ENCODE results near the gene TEX12. TPM values are rescaled to one million over a fixed set of nuclear protein-coding genes. Genes with fewer than 3 reads are reported as not detected.
A peak's percentile ranks its signal among the peaks of the same experiment; 100 is the strongest.

TEX12 gene
- total RNA-seq, 1 donor from 2014 or later = 0.20 TPM

DNA sequence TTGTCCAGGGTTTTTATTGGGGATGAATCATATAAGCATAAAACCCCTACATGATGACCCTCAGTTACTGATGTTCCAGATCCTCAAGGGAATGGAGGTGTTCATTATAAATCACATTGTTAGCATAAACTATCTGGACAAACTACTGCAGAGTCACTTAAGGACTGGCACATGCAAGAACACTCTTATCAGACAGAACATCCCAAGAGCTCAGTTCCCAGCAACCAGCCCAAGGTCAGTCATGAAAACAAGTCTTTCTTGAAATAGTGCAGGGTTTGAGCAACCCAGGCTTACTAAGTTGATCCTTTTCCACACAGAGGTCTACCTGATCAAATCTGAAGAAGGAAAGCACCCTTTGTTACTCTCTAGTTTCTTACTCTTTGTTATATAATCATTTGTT is 45.5 kb downstream of the TEX12 start:
- DNase-seq = no peak

DNA sequence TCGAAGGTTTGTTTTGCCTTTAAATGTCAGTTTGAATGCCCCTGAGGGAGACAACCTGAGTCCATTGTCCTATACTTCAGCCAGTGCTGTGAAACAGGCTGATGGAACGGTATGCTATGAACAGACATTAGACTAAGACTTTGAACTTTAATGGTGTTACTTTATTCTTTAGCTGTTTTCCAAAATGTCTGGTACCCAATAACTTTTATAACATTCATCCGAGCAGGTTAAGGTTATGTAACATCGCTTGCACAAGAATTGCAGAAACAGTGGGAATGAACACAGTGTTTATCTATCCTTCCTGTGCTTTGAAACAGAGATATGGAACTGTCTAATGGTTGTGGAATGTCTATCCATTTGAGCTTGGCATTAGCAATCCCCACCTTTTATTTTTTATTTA is 46.6 kb downstream of the TEX12 start:
- DNase-seq = no peak

DNA sequence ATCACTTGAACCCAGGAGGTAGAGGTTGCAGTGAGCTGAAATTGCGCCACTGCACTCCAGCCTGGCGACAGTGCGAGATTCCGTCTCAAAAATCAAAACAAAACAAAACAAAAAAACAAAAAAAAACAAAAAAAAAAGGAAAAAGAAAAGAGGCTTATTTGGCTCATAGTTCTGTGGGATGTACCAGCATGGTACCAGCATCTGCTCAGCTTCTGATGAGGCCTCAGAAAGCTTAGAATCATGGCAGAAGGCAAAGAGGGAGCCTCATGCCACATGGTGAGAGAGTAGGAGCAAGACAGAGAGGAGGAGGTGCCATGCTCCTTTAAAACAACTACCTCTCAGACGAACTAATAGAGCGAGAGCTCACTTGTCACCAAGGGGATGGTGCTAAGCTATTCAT is 48.4 kb downstream of the TEX12 start:
- no peak for DNase-seq

DNA sequence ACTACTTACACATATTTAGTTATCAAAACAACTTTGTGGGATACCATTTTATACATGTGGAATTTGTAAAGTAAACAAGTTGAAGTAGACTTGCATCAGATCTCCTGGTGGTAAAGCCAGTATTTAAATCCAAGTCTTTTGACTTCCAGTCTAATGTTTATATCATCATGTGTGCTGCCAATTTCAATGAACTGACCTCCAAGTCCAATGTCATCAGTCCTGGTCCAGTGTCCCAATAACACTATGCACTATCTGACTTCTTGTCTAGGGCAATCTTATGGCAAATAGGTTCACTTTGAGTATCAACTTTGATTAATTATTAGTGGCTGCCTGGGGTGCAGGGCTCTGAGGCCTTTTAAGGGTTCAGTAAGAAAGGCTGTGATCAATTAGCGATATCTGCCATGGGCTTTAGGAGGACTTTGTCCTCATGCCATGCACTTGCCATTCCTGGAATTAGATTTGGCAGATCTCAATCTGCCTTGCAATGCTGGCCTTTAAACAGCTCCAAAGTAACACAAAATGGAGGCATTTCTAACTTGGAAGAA is 49.5 kb downstream of the TEX12 start:
- DNase-seq = no peak

DNA sequence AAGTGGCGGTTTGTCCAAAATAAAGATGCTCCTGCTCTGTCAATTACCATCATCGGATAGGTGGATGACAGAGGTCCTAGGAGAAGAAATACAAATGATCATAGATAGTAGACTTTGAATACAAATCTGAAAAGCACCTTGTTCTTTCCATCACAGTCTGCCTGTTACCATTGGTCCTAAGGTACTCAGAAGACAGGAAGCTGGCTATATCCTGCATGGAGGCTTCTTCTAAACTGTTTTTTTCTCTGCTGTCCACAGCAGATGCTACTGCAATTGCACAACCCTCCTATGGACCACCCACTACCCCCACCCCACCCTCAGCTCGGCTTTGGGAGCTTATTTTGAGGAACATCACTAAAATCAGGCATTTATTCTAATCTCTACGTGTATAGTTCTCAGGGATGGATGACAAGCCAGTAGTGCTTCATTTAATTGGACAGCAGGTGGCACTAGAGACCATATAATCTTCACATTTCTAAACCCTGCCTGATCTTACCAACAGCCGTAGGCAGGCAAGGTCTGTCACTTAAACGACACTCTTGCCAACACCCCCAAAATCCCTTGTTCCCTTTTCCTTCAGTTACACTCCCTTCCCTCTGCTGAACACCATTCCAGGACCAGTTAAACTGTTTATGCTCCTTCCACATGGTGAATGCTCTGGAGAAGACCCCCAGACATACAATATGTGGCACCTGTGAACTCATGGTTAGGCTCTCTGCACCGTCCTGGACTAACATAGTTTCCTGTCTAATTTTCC is 52.5 kb downstream of the TEX12 start:
- DNase-seq = peak; percentile 31

DNA sequence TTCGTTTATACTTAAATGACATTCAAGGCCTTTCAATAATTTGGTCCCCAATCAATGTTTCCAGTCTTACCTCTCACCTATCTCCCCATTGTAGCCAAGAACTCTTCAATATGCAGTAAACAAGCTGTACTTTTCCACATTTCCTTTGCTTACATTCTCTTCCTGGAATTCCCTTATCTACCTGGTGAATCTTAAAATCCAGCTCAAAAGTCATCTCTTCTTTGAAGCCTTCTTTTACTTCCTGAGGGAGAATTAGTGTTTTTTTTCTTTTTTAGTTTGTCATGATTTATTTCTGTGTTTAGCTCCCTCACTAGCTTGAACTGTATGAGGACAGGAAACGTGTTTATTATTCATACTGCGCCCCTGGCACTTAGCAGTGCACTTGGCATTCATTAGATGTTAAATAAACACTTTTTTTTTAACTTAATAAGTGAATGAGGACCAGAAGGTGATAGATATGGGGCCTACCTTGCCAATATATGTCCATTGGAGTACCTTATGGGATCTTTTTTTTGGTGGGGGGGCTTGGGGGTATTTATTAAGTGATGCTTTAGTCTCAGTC is 54.2 kb downstream of the TEX12 start:
- no peak for DNase-seq

Small RNAs within 50 kb of the gene (small RNA-seq; reads per million reads assigned to genes)
- not detected for gene MRPS36P4 (ENCODE audit: low replicate concordance)

Other genes with a start within 250 kb of the TEX12 start
- 1.4 TPM for gene C11orf52, start 248.5 kb upstream of the TEX12 start, total RNA-seq
- gene DIXDC1, start 230.0 kb upstream of the TEX12 start, total RNA-seq = 21.0 TPM
- 28.2 TPM for gene DLAT, start 142.0 kb upstream of the TEX12 start, total RNA-seq
- gene PIH1D2, start 93.4 kb upstream of the TEX12 start, total RNA-seq = 1.4 TPM
- 20.3 TPM for gene NKAPD1, start 93.1 kb upstream of the TEX12 start, total RNA-seq
- gene TIMM8B, start 80.6 kb upstream of the TEX12 start, total RNA-seq = 55.1 TPM
- 124 TPM for gene SDHD, start 80.5 kb upstream of the TEX12 start, total RNA-seq
- gene IL18, start 3.3 kb upstream of the TEX12 start, total RNA-seq = 21.6 TPM
- 4.9 TPM for gene BCO2, start 8.1 kb downstream of the TEX12 start, total RNA-seq
- 28.9 TPM for gene PTS, start 59.1 kb downstream of the TEX12 start, total RNA-seq
- gene PLET1, start 93.5 kb downstream of the TEX12 start, total RNA-seq = not detected

Measured in skin of body (tissue), 3 donors.